ENCODE data around the gene GHRL.

GHRL gene

GRCh38 chr3:10329495-10330015, 36.8 kb upstream of the GHRL start:
- DNase-seq (ENCODE audit: low read depth, low spot score): no peak

GRCh38 chr3:10328460-10329071, 35.8 kb upstream of the GHRL start:
- no peak for DNase-seq (ENCODE audit: low read depth, low spot score)
- H3K4me3 ChIP-seq (ENCODE audit: low read length): no peak overlapping the region

More at GRCh38 chr3:10329495-10330015, 36.8 kb upstream of the GHRL start:
- no peak overlapping the region for H3K4me3 ChIP-seq (ENCODE audit: low read length)

- DNase-seq (ENCODE audit: low read depth, low spot score): no peak
- H3K4me3 ChIP-seq (ENCODE audit: low read length): no peak overlapping the region
These were observed 34.8 kb upstream of the GHRL start for GRCh38 chr3:10327592-10327991.

- no peak for DNase-seq (ENCODE audit: low read depth, low spot score)
- H3K4me3 ChIP-seq (ENCODE audit: low read length): no peak overlapping the region
These were observed 29.6 kb upstream of the GHRL start for GRCh38 chr3:10322352-10322710.

- H3K4me3 ChIP-seq (ENCODE audit: low read length): no peak overlapping the region
- DNase-seq (ENCODE audit: low read depth, low spot score): no peak
These were observed 29.0 kb upstream of the GHRL start for GRCh38 chr3:10321630-10322351.

DNA sequence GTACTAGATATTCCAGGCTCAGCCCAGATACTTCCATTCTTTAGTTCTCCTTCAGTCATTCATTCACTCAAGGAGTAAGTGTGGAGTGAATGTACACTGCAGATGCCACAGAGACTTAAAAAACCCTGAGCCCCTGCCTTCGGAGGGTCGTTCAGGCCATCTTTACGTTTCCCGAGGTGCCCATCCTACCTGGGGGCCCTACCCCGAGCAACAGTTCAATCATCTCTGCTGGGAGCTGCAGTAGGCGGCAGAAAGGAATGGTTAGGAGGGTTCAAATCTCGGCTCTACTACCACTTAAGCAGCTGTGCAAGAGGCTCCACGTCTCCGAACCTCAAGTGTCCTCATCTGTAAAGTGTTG, 27.6 kb upstream of the GHRL start:
- DNase-seq (ENCODE audit: low read depth, low spot score): no peak
- H3K4me3 ChIP-seq (ENCODE audit: low read length): peak overlapping the region; percentile 99

- DNase-seq (ENCODE audit: low read depth, low spot score): peak; percentile 41
These were observed 27.1 kb upstream of the GHRL start for GRCh38 chr3:10319804-10320203.

GRCh38 chr3:10319251-10319650, 26.5 kb upstream of the GHRL start:
- H3K4me3 ChIP-seq (ENCODE audit: low read length): peak overlapping the region; percentile 99
- DNase-seq (ENCODE audit: low read depth, low spot score): no peak

More at GRCh38 chr3:10319804-10320203, 27.1 kb upstream of the GHRL start:
- peak overlapping the region; percentile 99 for H3K4me3 ChIP-seq (ENCODE audit: low read length)

DNA sequence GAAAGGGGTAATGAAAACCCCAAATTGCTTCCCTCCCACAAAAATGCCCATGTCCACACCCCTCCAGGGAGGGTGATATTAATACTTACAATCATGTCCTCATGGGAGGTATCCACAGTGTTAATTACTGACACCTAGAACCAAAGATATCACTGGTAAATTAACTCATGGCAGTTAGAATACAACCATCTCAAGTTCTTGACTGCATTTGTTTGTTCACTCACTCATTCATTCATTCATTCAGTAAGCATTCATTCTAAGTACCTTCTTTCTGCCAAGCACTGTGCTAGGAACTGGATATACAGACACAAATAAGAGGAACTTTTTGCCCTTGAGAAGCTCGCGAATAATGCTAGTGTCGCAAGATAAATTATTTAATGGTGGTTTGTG, 25.2 kb upstream of the GHRL start:
- DNase-seq (ENCODE audit: low read depth, low spot score): no peak
- no peak overlapping the region for H3K4me3 ChIP-seq (ENCODE audit: low read length)

DNA sequence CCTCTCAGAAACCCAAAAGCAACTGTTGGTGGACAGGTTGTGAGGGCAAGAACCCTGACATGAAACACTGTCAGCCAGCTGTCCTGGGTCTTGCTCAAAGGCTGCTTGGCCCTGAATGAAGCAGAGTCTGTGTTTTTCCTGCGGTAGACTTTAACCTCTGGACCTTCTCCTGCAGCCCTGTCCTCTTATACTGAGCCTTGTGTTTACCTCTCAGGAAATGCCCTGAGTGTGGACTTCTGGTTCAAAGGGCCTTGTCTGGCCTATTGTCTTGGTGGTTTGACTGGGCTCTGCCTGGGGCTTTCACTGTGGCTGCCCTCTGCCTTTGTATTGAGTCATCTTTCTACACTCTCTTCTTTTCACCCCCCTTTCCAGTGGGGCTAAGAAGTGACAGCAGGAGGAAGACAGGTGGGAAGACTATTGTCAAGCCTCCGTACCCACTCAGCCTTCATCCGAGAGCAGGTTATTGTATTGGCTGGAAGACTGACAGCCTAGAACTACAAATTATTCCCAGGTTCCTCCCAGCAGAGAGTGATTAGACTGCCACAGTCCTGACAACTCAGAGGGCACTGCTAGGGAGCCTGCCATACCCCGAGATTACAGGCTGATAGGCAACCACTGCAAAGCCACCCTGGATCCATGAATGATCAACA, 24.7 kb upstream of the GHRL start:
- no peak overlapping the region for H3K4me3 ChIP-seq (ENCODE audit: low read length)
- DNase-seq (ENCODE audit: low read depth, low spot score): no peak

- H3K4me3 ChIP-seq (ENCODE audit: low read length): no peak overlapping the region
These were observed 23.1 kb upstream of the GHRL start for GRCh38 chr3:10315771-10316344.

GRCh38 chr3:10315101-10315500, 22.4 kb upstream of the GHRL start:
- no peak for DNase-seq (ENCODE audit: low read depth, low spot score)
- H3K4me3 ChIP-seq (ENCODE audit: low read length): no peak overlapping the region

More at GRCh38 chr3:10315771-10316344, 23.1 kb upstream of the GHRL start:
- no peak for DNase-seq (ENCODE audit: low read depth, low spot score)

DNA sequence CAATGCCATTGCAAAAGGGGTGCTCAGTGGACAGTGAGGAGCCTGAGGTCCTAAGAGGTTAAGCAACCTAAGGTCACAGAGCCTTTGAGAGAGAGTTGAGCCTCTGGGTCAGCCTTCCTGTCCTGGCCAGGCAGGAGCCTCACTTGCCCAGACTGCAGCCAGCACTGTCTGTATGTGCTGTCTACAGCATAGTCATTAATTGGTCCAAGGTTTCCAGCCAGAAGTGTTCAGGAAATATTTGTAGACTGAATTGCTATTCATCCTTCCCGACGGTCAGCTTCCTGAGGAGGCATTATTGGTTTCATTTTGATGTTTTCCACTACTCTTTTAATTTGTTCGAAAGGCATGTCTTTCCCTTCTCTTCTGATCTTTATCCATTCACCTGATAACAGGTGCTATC, 20.1 kb upstream of the GHRL start:
- no peak overlapping the region for H3K4me3 ChIP-seq (ENCODE audit: low read length)
- DNase-seq (ENCODE audit: low read depth, low spot score): no peak

DNA sequence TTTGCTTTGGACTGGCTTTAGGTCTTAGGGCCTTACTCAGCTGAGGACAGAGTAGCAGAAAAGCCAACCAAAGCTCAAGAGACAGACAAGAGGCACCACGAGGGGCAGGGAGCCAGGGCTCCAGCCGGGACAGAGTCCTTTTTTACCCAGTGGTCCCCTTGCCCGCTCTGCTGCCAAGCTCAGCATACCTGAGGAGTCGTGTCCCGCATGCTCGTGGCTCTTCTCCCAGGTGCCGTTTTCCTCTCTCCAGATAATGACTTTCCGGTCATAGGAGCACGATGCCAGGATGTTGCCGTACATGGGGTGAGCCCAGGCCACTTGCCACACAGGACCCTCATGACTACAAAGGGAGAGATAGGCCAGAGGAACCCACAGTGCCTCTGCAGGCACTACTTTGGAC, 19.6 kb upstream of the GHRL start:
- DNase-seq (ENCODE audit: low read depth, low spot score): no peak
- no peak overlapping the region for H3K4me3 ChIP-seq (ENCODE audit: low read length)

DNA sequence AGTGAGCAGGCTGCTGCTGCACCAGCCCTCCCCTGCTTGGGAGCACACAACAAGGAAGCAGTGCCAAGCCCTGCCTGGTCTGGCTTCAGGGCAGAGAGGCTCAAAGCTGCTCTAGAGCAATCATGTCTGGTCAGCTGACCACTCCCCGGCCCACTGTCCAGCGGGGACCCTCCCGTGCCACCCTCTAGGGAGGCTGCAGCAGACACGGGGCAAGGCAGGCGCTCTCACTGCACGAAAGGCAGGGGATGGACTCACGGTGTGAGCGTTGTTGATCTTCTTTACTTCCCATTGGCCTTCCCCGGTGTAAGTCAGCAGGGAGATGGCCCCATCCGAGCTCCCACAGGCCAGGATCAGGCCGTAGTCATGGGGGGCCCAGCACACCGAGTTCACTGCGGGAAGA, 19.0 kb upstream of the GHRL start:
- H3K4me3 ChIP-seq (ENCODE audit: low read length): no peak overlapping the region
- no peak for DNase-seq (ENCODE audit: low read depth, low spot score)

- H3K4me3 ChIP-seq (ENCODE audit: low read length): no peak overlapping the region
- DNase-seq (ENCODE audit: low read depth, low spot score): no peak
These were observed 17.8 kb upstream of the GHRL start for GRCh38 chr3:10310578-10310977.

DNA sequence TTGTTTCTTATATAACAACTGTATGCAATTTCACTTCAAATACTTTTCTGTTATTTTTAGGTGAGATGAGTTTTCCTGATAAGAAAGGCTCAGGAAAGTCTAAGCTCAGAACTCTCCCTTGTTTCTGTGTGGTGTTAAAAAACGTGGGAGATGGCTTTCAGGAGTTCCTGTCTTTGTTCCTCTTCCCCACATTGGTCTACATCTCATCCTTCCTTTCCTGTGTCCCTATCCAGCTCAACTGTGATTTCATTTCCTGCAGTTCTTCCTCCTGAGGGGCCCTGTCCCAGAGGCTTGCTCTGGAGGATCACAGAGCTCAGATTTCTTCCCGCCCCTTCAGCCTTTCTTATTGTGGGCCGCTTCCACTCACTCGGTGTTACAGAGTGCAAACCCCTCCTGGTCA, 17.0 kb upstream of the GHRL start:
- no peak for DNase-seq (ENCODE audit: low read depth, low spot score)
- no peak overlapping the region for H3K4me3 ChIP-seq (ENCODE audit: low read length)

DNA sequence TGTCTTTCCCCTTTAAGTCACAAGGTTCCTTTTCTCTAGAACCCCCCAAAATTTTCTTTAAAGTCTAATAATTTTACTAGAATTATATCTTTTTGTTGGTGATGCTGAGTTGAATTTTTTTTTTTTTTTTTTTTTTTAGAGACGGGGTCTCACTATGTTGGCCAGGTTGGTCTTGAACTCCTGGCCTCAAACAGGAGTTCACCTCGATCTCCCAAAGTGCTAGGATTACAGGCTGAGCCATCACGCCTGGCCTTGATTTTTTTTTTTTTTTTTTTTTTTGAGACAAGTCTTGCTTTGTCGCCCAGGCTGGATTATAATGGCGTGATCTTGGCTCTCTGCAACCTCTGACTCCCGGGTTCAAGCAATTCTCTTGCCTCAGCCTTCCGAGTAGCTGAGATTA, 15.9 kb upstream of the GHRL start:
- DNase-seq (ENCODE audit: low read depth, low spot score): no peak
- no peak overlapping the region for H3K4me3 ChIP-seq (ENCODE audit: low read length)

DNA sequence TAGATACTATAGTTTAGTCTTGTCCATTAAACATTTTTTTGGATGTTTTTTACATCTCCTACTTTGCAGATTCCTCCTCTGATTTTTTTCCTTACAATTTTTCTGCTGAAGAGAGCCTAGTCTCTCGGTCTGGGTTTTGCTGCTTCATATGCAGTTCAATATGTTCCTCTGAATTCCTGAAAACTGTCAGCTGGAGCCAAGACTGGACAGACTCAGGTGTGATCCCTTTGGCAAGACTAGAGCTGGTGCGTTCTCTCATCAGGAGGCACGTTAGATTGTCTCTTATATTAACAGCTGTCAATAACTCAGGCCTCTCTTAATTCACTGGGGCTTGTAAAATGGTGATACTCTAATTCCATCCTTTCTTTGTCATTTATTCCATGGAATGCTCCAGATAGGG, 13.4 kb upstream of the GHRL start:
- H3K4me3 ChIP-seq (ENCODE audit: low read length): no peak overlapping the region
- no peak for DNase-seq (ENCODE audit: low read depth, low spot score)

GRCh38 chr3:10305331-10305902, 12.7 kb upstream of the GHRL start:
- no peak for DNase-seq (ENCODE audit: low read depth, low spot score)
- H3K4me3 ChIP-seq (ENCODE audit: low read length): no peak overlapping the region
